HUES64 (cell line): ENCODE data around the gene DIAPH2.

Source experiments
- H3K27ac ChIP-seq: 2 replicates; pipeline ENCODE4 v1.7.0; 2013; ENCODE audit warnings: low read depth, low read length, inconsistent platforms
- H3K27me3 ChIP-seq: 2 replicates; pipeline ENCODE4 v1.6.1; 2013; ENCODE audit warnings: mild to moderate bottlenecking, low read length; ENCODE audit not compliant: insufficient read depth
- H3K36me3 ChIP-seq: 2 replicates; pipeline ENCODE4 v1.6.1; 2013; ENCODE audit warnings: mild to moderate bottlenecking, low read length; ENCODE audit not compliant: insufficient read depth
- H3K4me1 ChIP-seq: 2 replicates; pipeline ENCODE4 v1.6.1; 2013; ENCODE audit warnings: mild to moderate bottlenecking, low read length, moderate library complexity; ENCODE audit not compliant: insufficient read depth
- H3K4me3 ChIP-seq: 2 replicates; pipeline ENCODE4 v1.5.1; 2013; ENCODE audit warnings: mild to moderate bottlenecking, low read length, moderate library complexity
- H3K9ac ChIP-seq: 2 replicates; pipeline ENCODE4 v1.6.1; 2013; ENCODE audit warnings: mild to moderate bottlenecking, low read depth, low read length
- H3K9me3 ChIP-seq: 2 replicates; pipeline ENCODE4 v1.6.1; 2013; ENCODE audit warnings: low read depth, low read length; ENCODE audit not compliant: insufficient read depth
- WGBS: fragments of 150-250, 120-280 bp; methylation state at CpG from one replicate; pipeline ENCODE4 v1.1.7; 2013; ENCODE audit warnings: missing lambda C conversion rate; 5-methylcytosine and 5-hydroxymethylcytosine counted together

The DIAPH2 gene

GRCh38 chrX:97109730-97110129, 425.1 kb downstream of the DIAPH2 start:
- Histone ChIP-seq H3K4me1 (no peaks in the 10 kb centered on the region), H3K9me3 (no peaks in the 10 kb centered on the region), H3K9ac (no peak overlapping the region), H3K4me3 (no peak overlapping the region), H3K36me3 (no peaks in the 10 kb centered on the region), H3K27me3 (no peaks in the 10 kb centered on the region), H3K27ac (no peak overlapping the region)
- no CpG with 5 or more reads among the region's 1 CpG for WGBS

GRCh38 chrX:97117572-97117971, 432.9 kb downstream of the DIAPH2 start:
- no peaks in the 10 kb centered on the region for H3K27me3 ChIP-seq
- no peaks in the 10 kb centered on the region for H3K36me3 ChIP-seq
- no peak overlapping the region for H3K27ac ChIP-seq
- H3K4me1 ChIP-seq = no peaks in the 10 kb centered on the region
- no peak overlapping the region for H3K4me3 ChIP-seq
- H3K9ac ChIP-seq = no peak overlapping the region
- H3K9me3 ChIP-seq = no peaks in the 10 kb centered on the region

- no peak overlapping the region for H3K27ac ChIP-seq
- H3K27me3 ChIP-seq = no peaks in the 10 kb centered on the region
Observed at GRCh38 chrX:97119474-97120109, 434.9 kb downstream of the DIAPH2 start.

GRCh38 chrX:97123001-97123400, 438.4 kb downstream of the DIAPH2 start:
- H3K9me3 ChIP-seq = no peaks in the 10 kb centered on the region
- 100% methylated on average over 2 of the region's 2 CpGs for WGBS
- H3K4me1 ChIP-seq = no peaks in the 10 kb centered on the region
- no peaks in the 10 kb centered on the region for H3K36me3 ChIP-seq
- H3K9ac ChIP-seq = no peak overlapping the region
- H3K27me3 ChIP-seq = no peaks in the 10 kb centered on the region
- no peak overlapping the region for H3K4me3 ChIP-seq
- H3K27ac ChIP-seq = no peak overlapping the region

More at GRCh38 chrX:97119474-97120109, 434.9 kb downstream of the DIAPH2 start:
- no peak overlapping the region for H3K9ac ChIP-seq
- no peaks in the 10 kb centered on the region for H3K9me3 ChIP-seq
- H3K36me3 ChIP-seq = no peaks in the 10 kb centered on the region
- no peaks in the 10 kb centered on the region for H3K4me1 ChIP-seq
- H3K4me3 ChIP-seq = no peak overlapping the region
- WGBS = 95% methylated on average over 12 of the region's 12 CpGs

GRCh38 chrX:97126020-97126419, 441.4 kb downstream of the DIAPH2 start:
- no peak overlapping the region for H3K27ac ChIP-seq
- no peaks in the 10 kb centered on the region for H3K4me1 ChIP-seq
- WGBS = 95% methylated on average over 3 of the region's 3 CpGs
- H3K9ac ChIP-seq = no peak overlapping the region
- no peaks in the 10 kb centered on the region for H3K27me3 ChIP-seq
- no peaks in the 10 kb centered on the region for H3K36me3 ChIP-seq
- no peaks in the 10 kb centered on the region for H3K9me3 ChIP-seq
- H3K4me3 ChIP-seq = no peak overlapping the region

- H3K36me3 ChIP-seq = no peaks in the 10 kb centered on the region
- no peak overlapping the region for H3K9ac ChIP-seq
- H3K9me3 ChIP-seq = no peaks in the 10 kb centered on the region
- H3K4me1 ChIP-seq = peaks cover 3% of the 10 kb centered on the region
- H3K27me3 ChIP-seq = no peaks in the 10 kb centered on the region
- H3K4me3 ChIP-seq = no peak overlapping the region
- no peak overlapping the region for H3K27ac ChIP-seq
- 87% methylated on average over 6 of the region's 6 CpGs for WGBS
Observed at GRCh38 chrX:97132664-97133415, 448.2 kb downstream of the DIAPH2 start.

GRCh38 chrX:97145934-97146333, 461.3 kb downstream of the DIAPH2 start:
- no peak overlapping the region for H3K27ac ChIP-seq
- no CpG with 5 or more reads among the region's 1 CpG for WGBS
- no peaks in the 10 kb centered on the region for H3K27me3 ChIP-seq
- H3K4me3 ChIP-seq = no peak overlapping the region
- H3K9me3 ChIP-seq = no peaks in the 10 kb centered on the region
- H3K9ac ChIP-seq = no peak overlapping the region
- H3K4me1 ChIP-seq = peaks cover 14% of the 10 kb centered on the region
- no peaks in the 10 kb centered on the region for H3K36me3 ChIP-seq

GRCh38 chrX:97155816-97156215, 471.2 kb downstream of the DIAPH2 start:
- WGBS = 100% methylated on average over 1 of the region's 1 CpG
- H3K9me3 ChIP-seq = no peaks in the 10 kb centered on the region
- no peak overlapping the region for H3K9ac ChIP-seq
- H3K27me3 ChIP-seq = no peaks in the 10 kb centered on the region
- H3K4me1 ChIP-seq = peaks cover 28% of the 10 kb centered on the region
- H3K36me3 ChIP-seq = no peaks in the 10 kb centered on the region
- no peak overlapping the region for H3K27ac ChIP-seq
- no peak overlapping the region for H3K4me3 ChIP-seq

- no peaks in the 10 kb centered on the region for H3K36me3 ChIP-seq
- no peak overlapping the region for H3K4me3 ChIP-seq
- H3K9ac ChIP-seq = no peak overlapping the region
- 94% methylated on average over 2 of the region's 4 CpGs for WGBS
- no peaks in the 10 kb centered on the region for H3K27me3 ChIP-seq
- peak overlapping the region; percentile 5; the same call in 1 of the 2 replicates for H3K27ac ChIP-seq
- H3K4me1 ChIP-seq = peaks cover 36% of the 10 kb centered on the region
- H3K9me3 ChIP-seq = no peaks in the 10 kb centered on the region
Observed at GRCh38 chrX:97158269-97158668, 473.6 kb downstream of the DIAPH2 start.

- H3K27me3 ChIP-seq = no peaks in the 10 kb centered on the region
- peak overlapping the region; percentile 67; the same call in 1 of the 2 replicates for H3K27ac ChIP-seq
- H3K9ac ChIP-seq = no peak overlapping the region
- no peaks in the 10 kb centered on the region for H3K9me3 ChIP-seq
- no peaks in the 10 kb centered on the region for H3K36me3 ChIP-seq
- 17% methylated on average over 5 of the region's 7 CpGs for WGBS
- H3K4me3 ChIP-seq = no peak overlapping the region
- peaks cover 36% of the 10 kb centered on the region for H3K4me1 ChIP-seq
Observed at GRCh38 chrX:97159916-97160800, 475.5 kb downstream of the DIAPH2 start.

- Histone ChIP-seq H3K4me1 (peaks cover 7% of the 10 kb centered on the region), H3K9me3 (no peaks in the 10 kb centered on the region), H3K9ac (no peak overlapping the region), H3K27me3 (no peaks in the 10 kb centered on the region), H3K36me3 (no peaks in the 10 kb centered on the region), H3K27ac (no peak overlapping the region), H3K4me3 (no peak overlapping the region)
- no CpG with 5 or more reads among the region's 1 CpG for WGBS
Observed at GRCh38 chrX:97167333-97167732, 482.7 kb downstream of the DIAPH2 start.
